IPS-NIHi11 (cell line): Measurements from ENCODE around the gene PTP4A2.

ENCODE experiments used
- DNase-seq: peaks from one replicate; pipeline ENCODE4 v3.0.0; 2012; ENCODE audit warnings: mixed read lengths, low spot score

Gene PTP4A2

GRCh38 chr1:31859719-31860118, 78.4 kb downstream of the PTP4A2 start:
- no peak for DNase-seq

GRCh38 chr1:31859044-31859443, 79.1 kb downstream of the PTP4A2 start:
- DNase-seq, result no peak

- no peak for DNase-seq
These were observed 80.3 kb downstream of the PTP4A2 start for GRCh38 chr1:31857863-31858262.
